ENCODE data around the gene CDC14A.

CDC14A gene

DNA sequence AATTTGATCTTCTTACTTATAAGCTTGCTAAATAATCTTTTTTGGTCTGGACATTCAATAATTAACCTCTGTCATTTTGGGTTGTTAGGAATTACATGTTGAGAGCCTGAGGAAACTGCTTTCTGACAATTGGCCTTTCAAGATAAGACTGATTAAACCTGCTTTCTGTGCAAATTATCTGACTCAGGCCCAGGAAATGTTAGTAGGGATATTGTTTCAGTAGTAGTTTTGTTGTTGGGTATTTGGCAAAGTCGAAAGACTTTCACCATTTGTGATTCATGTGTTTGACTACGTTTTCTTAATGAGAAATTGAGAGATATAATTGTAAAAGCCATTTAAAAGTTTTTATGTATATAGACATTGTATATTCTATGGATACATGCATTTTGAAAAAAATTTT is 104.6 kb downstream of the CDC14A start:
- no peak for DNase-seq

- DNase-seq: no peak
Measured at GRCh38 chr1:100457683-100458082, 105.4 kb downstream of the CDC14A start.

- DNase-seq: no peak
Measured at GRCh38 chr1:100458661-100459357, 106.5 kb downstream of the CDC14A start.

GRCh38 chr1:100459358-100460114 is 107.2 kb downstream of the CDC14A start:
- DNase-seq: peak; percentile 70 to 75

- no peak for DNase-seq
Measured at GRCh38 chr1:100461222-100461621, 108.9 kb downstream of the CDC14A start.

DNA sequence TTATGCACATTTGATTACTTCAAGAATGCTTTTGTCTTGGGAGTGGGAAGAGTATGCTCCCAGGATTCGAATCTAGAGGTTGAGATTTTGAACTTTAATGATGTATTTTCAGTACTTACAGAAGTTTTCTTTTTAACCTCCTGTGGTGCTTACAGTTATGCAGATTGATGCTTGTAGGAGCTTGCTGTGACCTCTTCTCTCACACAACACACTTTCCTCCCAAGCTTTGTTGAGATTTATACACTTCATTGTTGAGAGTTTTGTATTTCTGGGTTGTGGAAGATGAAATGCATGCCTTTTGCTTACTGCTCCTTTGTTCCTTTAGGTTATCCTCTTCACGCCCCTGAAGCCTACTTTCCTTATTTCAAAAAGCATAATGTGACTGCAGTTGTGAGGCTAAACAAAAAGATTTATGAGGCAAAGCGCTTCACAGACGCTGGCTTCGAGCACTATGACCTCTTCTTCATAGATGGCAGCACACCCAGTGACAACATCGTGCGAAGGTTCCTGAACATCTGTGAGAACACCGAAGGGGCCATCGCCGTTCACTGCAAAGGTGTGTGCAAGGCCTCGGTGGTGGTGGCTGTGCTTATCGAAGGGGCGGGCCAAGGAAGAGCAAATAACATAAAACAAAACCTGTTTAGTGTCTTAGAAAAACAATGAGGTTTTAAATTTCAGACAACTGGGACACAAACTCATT is 110.2 kb downstream of the CDC14A start:
- DNase-seq: no peak

DNA sequence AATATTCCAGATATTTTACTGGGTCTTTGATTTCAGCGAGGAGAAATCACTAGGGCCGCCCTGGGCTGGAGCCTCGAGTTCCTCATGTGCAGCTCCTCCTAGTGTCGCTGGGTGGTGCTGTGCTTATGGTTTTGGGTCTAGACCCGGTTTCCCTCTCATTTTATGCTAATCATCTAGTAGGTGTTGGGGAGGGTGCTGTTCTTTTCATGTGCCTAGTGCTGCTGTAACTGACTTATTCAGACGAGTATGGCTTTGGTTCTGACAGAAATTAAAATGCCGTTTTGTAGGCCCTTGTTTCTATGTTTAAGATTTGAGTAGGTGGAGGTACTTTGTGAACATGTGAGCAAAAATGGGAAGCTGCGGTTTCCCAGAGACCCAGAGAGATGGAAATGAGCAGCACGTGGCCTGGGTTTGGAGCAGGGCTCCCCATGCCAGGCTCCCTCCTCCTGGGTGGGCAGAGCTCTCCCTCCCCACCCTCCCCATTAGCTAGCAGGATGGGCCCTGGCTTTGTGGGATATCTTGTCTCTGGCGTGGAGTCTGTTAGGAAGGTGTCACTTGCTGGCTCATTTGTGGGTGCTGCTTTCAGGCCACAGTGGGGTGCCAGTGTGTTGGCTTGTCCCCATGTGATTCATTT is 111.6 kb downstream of the CDC14A start:
- DNase-seq: peak; percentile 65 to 67

DNA sequence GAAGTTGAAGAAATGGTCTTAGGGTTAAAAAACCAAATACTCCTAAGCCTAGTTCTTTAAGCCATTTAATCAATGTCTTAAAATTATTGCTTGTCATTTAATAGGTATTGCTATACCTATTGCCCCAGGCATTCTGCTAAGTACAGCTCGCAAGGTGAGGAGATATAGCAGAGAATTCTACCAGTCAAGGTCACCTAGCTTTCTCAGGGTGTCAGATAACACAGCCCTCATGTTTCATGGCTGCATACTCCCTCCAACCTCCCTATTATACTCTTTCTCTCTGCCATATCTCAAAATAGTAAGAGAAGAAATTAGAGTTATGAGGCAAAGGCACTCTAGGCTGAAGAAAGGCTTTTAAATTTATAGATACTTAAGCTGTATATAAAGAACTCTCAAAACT is 117.3 kb downstream of the CDC14A start:
- DNase-seq: no peak

DNA sequence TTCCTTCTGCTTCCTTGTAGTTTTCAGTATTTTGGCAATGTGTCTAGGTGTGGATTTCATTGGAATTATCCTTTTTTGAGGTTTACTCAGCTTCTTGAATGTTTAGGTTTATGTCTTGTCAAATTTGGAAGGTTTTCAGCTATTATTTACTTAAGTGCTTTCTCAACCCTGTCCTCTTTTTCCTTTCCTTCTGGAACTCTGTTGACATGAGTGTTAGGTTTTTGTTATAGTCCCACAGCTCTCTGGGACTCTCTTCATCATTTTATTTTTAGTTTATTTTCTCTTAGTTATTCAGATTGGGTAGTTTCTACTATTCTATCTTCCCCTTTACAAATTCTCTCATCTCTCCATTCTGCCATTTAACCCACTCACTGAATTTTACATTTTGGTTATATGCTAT is 122.5 kb downstream of the CDC14A start:
- no peak for DNase-seq

- DNase-seq: no peak
Measured at GRCh38 chr1:100476735-100477290, 124.5 kb downstream of the CDC14A start.

DNA sequence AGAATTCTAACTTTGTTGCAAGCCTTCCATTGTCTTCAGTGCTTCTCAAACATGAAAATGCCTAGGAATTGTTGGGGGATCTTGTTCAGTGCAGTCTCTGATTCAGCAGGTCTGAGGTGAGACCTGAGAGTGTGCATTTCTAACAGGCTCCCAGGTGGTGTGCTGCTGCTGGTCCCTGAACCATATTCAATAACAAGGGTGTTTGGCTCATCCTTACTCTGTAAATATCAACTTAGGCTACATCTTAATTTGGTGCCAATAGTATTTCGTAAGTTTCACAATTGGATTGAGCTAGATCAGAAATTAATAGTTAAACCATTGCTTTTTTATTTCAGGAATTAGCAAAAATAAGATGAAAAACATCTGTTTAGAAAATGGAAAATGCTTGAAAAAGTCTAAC is 126.5 kb downstream of the CDC14A start:
- DNase-seq: no peak

DNA sequence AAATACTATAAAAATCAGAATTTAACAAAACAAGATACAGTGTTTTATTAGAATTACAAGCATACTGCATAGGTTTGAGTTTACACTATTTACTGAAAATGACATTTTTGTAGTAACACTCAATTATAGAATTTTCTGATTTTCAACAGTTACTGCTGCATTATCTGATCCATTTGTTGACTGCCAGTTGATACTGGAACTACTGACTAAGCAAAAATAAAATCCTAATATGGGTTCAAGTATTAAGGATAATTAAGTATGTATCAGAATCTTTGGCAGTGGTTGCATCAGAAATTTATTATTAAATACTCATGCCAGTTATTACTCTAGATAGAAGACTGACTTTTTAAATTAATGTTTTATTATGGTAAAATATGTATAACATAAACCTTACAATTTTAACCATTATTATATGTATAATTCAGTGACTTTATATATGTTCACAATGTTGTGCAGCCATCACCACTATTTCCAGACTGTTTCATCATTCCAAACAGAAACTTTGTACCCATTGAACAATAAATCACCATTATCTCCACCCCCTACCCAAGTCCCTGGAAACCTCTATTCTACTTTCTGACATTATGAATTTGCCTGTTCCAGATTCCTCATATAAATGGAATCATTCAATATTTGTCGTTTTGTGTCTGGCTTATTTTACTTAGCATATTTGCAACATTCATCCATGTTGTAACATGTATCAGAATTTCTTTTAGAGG is 127.5 kb downstream of the CDC14A start:
- no peak for DNase-seq

DNA sequence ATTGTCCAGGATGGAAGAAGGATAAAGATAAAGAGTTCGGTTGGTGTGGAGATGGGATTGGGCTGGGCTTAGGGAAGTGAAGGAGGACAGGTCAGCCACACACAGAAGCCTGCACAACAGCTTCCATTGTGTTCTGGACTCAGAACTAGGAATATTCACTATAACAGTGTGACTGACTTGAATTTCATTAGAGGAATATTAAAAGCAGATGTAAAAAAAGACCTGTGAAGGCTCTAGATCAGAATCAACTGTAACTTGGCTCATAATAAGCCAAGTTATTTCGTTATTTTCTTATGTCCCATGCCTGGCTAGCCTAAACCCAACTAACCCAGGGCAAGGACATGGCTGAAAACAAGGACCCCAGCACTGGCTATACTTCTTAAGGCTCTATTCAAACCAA is 129.0 kb downstream of the CDC14A start:
- no peak for DNase-seq

DNA sequence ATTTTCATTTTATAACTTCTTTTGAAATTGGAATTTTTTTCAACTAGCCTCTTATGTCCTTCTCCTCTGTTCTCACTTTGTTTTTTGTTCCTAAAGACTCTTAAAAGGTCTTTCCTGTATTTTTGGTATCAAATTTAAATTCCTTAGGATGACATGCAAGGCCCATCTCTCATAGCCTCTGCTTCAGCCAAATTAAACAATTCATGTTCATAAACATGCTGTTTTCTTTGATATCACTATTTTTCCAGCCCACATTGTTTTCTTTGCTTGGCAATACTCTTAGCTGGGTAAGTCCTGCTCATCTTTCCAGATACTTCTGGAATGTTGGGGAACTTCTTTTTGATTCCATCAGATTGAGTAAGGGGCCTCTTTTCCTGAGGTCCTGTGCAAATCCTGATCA is 129.9 kb downstream of the CDC14A start:
- no peak for DNase-seq

GRCh38 chr1:100482748-100483147 is 130.4 kb downstream of the CDC14A start:
- DNase-seq: no peak

GRCh38 chr1:100483230-100483629 is 130.9 kb downstream of the CDC14A start:
- DNase-seq: no peak

- DNase-seq: no peak
Measured at GRCh38 chr1:100485855-100486258, 133.6 kb downstream of the CDC14A start.

- no peak for DNase-seq
Measured at GRCh38 chr1:100494393-100495084, 142.2 kb downstream of the CDC14A start.

DNA sequence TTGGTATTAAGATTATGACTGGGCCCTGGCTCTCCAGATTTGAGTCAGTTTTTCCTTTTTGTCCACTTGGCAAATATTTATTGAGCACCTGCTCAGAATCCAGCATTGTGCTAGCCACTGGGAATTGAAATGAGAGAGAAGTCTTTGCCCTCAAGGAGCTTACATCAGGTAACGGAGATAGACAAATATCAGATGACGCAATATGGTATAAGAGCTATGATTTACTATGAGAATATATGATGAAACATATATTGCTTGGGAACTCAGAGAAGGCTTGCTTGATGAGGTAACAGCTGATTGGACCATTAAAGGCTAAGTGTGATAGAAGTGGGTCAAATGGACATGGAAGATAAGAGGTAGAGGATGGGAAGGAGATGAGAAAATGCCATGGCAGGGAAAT is 144.6 kb downstream of the CDC14A start:
- DNase-seq: no peak

DNA sequence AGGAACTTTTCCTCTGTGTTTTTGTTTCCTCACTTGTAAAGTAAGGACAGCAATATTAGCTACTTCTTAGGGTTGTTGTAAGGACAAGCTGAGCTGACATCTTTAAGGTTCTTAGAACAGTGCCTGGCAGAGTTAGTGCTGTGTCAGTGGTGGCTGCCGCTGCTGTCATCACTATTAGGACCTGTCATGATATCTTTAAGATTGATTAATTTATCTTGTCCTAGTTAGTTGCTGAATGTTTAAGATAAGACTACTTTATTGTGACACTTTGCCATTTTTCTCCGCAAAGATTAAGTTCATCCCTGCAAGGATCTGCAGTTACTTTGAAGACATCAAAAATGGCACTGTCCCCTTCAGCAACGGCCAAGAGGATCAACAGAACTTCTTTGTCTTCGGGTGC is 145.5 kb downstream of the CDC14A start:
- no peak for DNase-seq

GRCh38 chr1:100499194-100499811 is 147.0 kb downstream of the CDC14A start:
- no peak for DNase-seq
